GM12801 (cell line): Measurements from ENCODE around the gene RASSF1.

Experiments
- TF ChIP-seq, protein P1 (sequence below): IDR thresholded peaks from one replicate; pipeline ENCODE4 v1.5.1; 2011; ENCODE audit warnings: control low read depth; ENCODE audit not compliant: insufficient read length; ENCODE audit errors: extremely low read depth

The RASSF1 gene

DNA sequence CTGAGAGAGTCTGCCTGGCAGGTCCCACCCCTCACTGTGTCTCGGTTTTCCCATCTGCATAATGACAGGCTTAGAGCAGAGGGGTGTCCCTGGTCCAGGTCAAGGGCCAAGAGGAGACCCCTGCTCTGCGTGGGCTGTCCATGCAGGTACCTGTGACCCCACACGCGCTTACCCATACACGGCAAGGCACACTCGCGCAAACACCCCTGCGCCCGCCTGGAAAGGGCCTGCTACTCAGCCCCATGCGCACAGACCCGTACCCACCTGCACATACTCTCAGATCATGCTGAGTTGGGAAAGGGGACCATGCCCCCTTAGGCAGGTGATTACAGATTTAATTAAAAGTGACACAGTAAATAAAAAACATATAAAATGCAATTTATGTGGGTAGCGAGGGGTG is 42.1 kb upstream of the RASSF1 start:
- TF ChIP-seq, protein P1, sequence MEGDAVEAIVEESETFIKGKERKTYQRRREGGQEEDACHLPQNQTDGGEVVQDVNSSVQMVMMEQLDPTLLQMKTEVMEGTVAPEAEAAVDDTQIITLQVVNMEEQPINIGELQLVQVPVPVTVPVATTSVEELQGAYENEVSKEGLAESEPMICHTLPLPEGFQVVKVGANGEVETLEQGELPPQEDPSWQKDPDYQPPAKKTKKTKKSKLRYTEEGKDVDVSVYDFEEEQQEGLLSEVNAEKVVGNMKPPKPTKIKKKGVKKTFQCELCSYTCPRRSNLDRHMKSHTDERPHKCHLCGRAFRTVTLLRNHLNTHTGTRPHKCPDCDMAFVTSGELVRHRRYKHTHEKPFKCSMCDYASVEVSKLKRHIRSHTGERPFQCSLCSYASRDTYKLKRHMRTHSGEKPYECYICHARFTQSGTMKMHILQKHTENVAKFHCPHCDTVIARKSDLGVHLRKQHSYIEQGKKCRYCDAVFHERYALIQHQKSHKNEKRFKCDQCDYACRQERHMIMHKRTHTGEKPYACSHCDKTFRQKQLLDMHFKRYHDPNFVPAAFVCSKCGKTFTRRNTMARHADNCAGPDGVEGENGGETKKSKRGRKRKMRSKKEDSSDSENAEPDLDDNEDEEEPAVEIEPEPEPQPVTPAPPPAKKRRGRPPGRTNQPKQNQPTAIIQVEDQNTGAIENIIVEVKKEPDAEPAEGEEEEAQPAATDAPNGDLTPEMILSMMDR: no peak

DNA sequence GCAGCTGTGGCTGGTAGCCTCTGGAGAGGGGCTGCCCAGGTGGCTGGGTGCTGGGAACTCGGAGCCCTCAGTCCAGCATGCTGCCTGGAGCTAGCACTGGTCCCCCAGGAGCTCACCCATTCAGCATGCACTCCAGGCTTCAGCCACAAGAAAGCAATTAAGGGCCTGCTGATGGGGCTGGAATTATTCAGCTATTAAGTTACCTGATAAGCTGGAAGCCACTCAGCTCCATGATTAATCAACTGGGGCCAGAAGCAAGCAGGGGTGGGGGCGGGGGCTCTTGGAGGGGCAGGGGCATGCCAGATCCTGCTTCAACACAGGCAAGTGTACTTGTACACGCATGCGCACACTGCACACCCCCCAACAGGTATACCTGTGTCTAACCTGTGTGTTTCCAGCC is 40.7 kb upstream of the RASSF1 start:
- TF ChIP-seq, protein P1: no peak

DNA sequence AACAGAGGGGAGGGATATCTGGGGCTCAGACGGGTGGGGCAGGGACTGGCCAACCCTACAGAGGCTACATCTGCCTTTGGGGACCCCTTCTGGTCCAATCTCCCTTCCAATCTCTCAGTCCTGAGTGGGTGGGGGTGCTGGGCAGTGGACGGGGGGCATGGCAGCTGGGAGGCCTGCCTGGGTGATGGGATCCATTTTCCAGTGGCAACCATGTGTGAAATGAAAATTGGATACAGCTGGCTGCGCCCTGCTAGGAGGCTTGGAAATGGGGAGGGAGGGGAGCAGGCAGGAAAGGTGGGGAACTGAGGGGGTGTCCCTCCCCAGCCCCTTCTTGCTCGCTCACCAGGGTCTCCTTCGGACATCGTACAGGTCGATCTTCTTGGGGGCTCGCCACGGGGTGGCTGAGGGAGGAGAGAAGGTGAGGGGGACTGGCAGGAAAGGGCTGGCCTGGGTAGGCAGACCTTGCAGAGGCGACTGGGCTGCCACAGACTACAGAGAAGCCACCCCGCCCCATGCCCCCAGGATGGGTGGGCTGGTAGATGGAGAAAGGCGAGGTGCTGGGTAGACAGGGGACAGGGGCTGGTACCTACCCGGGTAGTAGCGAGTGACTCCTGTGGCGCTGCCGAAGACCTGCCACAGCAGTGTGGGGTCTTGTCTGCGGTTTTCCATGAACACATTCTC is 39.9 kb upstream of the RASSF1 start:
- TF ChIP-seq, protein P1: no peak

DNA sequence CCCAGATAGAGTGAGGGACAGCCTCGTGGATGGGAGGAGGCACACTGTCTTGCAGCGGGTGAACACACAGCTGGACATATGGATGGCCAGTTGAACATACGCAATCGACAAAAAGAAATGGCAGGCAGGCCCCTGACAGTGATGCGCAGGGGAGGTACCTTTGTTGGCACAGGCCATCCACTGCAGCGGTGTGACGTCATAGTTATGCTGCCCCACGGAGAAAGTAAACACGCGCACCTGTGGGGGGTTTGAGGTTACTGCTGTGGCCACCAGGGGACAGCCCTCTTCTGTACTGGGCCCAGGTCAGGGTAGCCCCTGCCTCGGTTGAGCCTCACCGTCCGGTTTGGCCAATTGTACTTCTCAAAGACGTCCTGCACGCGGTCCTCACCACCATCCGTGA is 38.1 kb upstream of the RASSF1 start:
- TF ChIP-seq, protein P1: no peak

DNA sequence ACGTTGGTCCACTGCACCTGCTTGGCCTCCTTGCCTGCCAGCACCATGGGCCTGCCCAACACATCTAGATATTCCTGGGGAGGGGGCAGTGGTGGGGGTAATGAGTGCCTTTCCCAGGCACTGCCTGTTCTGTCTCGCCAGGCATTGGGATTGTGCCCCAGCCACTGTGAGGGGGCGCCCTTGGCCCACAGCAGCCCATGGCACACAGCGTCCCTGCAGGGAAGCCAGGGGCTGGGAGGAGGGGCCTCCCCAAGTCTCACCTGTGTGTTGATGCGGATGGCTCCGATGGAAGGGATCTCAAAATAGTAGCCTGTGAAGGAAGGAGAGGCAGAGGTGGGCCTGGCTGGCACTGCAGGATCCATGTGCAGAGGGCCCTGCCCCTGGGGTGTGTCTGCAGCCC is 37.4 kb upstream of the RASSF1 start:
- TF ChIP-seq, protein P1: no peak

DNA sequence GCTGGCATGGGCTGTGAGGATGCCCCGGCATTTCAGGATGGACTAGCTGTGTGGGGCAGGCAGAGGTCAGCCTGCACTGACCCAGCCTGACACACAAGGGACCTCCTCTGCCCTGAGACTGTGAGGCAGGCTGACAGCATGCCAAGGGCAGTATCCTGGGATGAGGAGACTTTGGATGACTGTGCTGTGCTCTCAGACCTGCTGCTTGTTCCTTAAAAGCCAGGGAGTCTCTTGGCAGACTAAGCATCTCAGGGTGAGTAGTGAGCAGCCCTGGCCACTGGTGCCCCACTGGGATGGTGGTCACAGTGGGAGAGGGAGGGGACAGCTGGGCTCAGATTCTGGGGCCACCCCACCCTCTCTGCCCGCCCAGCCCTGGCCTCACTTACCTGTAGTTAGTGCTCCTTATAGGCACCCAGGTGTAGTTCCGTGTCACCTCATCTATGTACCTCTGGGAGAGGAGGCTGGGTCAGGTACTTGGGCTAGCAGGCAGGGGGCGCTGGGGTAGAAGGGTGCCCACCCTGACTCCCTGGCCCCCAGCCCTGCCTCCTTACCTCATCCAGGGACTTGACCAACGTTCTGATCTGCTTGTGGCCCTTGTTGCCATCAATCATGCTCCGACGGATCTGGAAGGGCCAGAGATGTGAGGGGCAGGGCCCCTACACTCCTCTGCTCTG is 34.8 kb upstream of the RASSF1 start:
- TF ChIP-seq, protein P1: no peak

DNA sequence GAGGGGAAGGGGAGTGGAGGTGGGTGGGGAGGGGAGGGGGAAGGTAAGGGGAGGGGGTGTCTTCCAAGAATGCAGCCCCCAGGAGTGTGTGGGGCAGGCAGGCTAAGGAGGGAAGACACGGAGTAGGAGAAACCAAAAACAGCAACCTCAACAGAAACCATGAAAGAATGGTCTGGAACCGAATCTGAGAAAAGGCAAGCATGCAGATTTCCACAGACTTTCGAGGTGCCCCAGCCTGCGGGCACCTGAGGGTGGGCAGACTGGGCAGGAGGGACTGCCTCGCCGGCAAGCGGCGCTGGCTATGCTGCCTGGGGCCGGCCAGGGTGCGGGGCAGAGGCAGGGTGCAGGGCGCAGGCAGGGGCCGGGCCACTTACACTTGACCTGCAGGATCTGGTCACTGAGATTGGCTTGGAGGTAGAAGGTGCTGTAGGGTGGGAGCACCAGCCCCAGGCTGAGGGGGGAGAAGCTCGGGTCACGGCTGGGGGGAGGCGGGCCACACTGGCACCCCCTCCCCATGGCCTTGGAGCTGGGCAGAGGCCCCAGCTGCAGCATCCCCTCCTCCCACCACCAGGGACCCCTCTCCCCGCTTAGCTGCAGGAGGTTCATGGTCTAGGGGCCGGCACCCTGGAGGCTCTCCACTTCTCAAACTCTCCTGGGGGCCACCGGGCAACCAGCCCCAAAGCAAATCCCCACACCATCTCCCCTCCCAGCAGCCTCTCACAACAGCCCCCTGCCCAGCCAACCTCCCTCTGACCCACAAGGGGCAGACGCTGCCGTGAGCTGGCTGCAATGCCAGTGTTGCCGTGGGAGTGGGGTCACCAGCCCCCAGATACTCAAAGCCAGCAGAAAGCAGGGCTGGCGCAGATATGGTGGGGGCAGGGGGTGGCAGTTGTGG is 34.0 kb upstream of the RASSF1 start:
- TF ChIP-seq, protein P1: no peak
